K562 (cell line): Measurements from ENCODE around the gene AIMP2. TPM values are rescaled to one million over a fixed set of nuclear protein-coding genes. Genes with fewer than 3 reads are reported as not detected.
"Not testable (repeated sequence)": the region's sequence is repeated elsewhere in the genome, so short reads cannot be mapped to it uniquely, and the experiment has no call there.

Experiments used
- ATAC-seq: fragments of 200-7000 bp; cut with Tn5 transposase; 3 replicates; pipeline ENCODE4 v1.9.1; 2020; ENCODE audit warnings: moderate library complexity
- BruUV-seq: library from RNA; stranded (reverse); fragments of 400-500 nt; replicated peaks from 2 replicates; lab custom pipeline; 2021; lab: Mats Ljungman, UMichigan
- CTCF ChIA-PET: fragments of 300-600 bp; formaldehyde crosslinking; extraction: SDS; loops from one replicate; lab custom pipeline; 2021; ENCODE audit warnings: low intra/inter-chr PET ratio; lab: Yijun Ruan, JAX
- POLR2A ChIA-PET: fragments of 300-600, 350-650 bp; sonication (Branson Sonifier 250); formaldehyde crosslinking; extraction: SDS; loops from one replicate; lab custom pipeline; 2021; ENCODE audit warnings: antibody characterized with exemption, inconsistent platforms; lab: Yijun Ruan, JAX
- DNase-seq, 4 experiments: peaks; one replicate each; pipeline versions ENCODE4 v3.0.0 to v3.0.0-alpha.2; 2011 to 2018; ENCODE audit warnings: low spot score in 3 of 4, mixed read lengths in 3 of 4; ENCODE audit errors: extremely low read depth in 1 of 4
- FAIRE-seq: peaks from 2 replicates; lab custom pipeline; 2011; peaks lifted over from hg19 to GRCh38; lab: Jason Lieb, UNC
- H2AFZ ChIP-seq: 2 replicates; pipeline ENCODE4 v1.6.0; 2011; ENCODE audit warnings: low read depth, low read length, control low read depth, inconsistent platforms
- H3K27ac ChIP-seq: fragments of 200-600 bp; 3 replicates; pipeline ENCODE4 v1.8.0; 2011; ENCODE audit warnings: low read depth, mild to moderate bottlenecking, control low read depth, inconsistent platforms, low read length, moderate library complexity, mixed read lengths; ENCODE audit errors: extremely low read depth
- H3K27me3 ChIP-seq, 2 experiments: fragments of 300-600 bp in 1 of 2; 2 replicates in 1 of 2; 3 replicates in 1 of 2; pipeline versions ENCODE4 v1.6.0 to v1.8.0; 2011; ENCODE audit warnings: inconsistent platforms in 2 of 2, low read length in 2 of 2, mild to moderate bottlenecking in 1 of 2, mixed read lengths in 1 of 2, moderate library complexity in 1 of 2; ENCODE audit not compliant: control insufficient read depth in 2 of 2, insufficient read depth in 2 of 2
- H3K36me3 ChIP-seq: fragments of 300-600 bp; 3 replicates; pipeline ENCODE4 v1.8.0; 2011; ENCODE audit warnings: mild to moderate bottlenecking, low read length, inconsistent platforms; ENCODE audit not compliant: control insufficient read depth, insufficient read depth
- H3K4me1 ChIP-seq, 2 experiments: fragments of 200-600 bp in 1 of 2; replicated peaks in 1 of 2; 2 replicates in 1 of 2; 3 replicates in 1 of 2; pipeline versions ENCODE4 v1.5.1 to v1.8.0; 2011; ENCODE audit warnings: inconsistent platforms in 2 of 2, low read length in 2 of 2, mild to moderate bottlenecking in 1 of 2, mixed read lengths in 1 of 2, moderate library complexity in 1 of 2; ENCODE audit not compliant: control insufficient read depth in 2 of 2, insufficient read depth in 2 of 2
- H3K4me2 ChIP-seq: 2 replicates; pipeline ENCODE4 v1.6.1; 2011; ENCODE audit warnings: low read length, control low read depth, inconsistent platforms, mixed read lengths; ENCODE audit not compliant: insufficient read depth
- H3K4me3 ChIP-seq: fragments of 200-600 bp; sonication (generic), shearing (Covaris generic); 2 replicates; pipeline ENCODE4 v1.5.1; 2016; ENCODE audit warnings: control low read depth, inconsistent platforms
- H3K79me2 ChIP-seq: fragments of 200-600 bp; 3 replicates; pipeline ENCODE4 v1.8.0; 2011; ENCODE audit warnings: low read length, inconsistent platforms; ENCODE audit not compliant: control insufficient read depth, insufficient read depth
- H3K9ac ChIP-seq, 2 experiments: 2 replicates each; pipeline versions ENCODE4 v1.6.0 to v1.6.1; 2011; ENCODE audit warnings: low read depth in 2 of 2, low read length in 2 of 2, control low read depth in 1 of 2, inconsistent platforms in 1 of 2, mild to moderate bottlenecking in 1 of 2, mixed read lengths in 1 of 2; ENCODE audit not compliant: insufficient read depth in 1 of 2
- H3K9me1 ChIP-seq: one replicate; pipeline ENCODE4 v1.6.0; 2011; ENCODE audit warnings: inconsistent platforms, mild to moderate bottlenecking, low read length, moderate library complexity; ENCODE audit not compliant: control insufficient read depth, insufficient read depth
- H3K9me3 ChIP-seq: replicated peaks from 2 replicates; pipeline ENCODE4 v1.5.1; 2011; ENCODE audit warnings: low read depth, low read length, inconsistent platforms; ENCODE audit not compliant: control insufficient read depth, insufficient read depth
- H4K20me1 ChIP-seq: replicated peaks from 2 replicates; pipeline ENCODE4 v1.6.1; 2011; ENCODE audit warnings: low read length, inconsistent platforms, mixed read lengths; ENCODE audit not compliant: control insufficient read depth, insufficient read depth
- BDP1 ChIP-seq: IDR thresholded peaks from 3 replicates; pipeline ENCODE4 v1.6.1; 2011; ENCODE audit not compliant: insufficient read length, insufficient read depth
- CHD1 ChIP-seq: fragments of 200-600 bp; sonication (generic); IDR thresholded peaks from one replicate; pipeline ENCODE4 v1.6.1; 2012; ENCODE audit warnings: mild to moderate bottlenecking, moderate library complexity, low read length, inconsistent platforms
- HDAC2 ChIP-seq: fragments of 450-650 bp; IDR thresholded peaks from 2 replicates; pipeline ENCODE4 v1.6.1; 2016; ENCODE audit warnings: mild to moderate bottlenecking
- ILK ChIP-seq: fragments of 450-650 bp; IDR thresholded peaks from 2 replicates; pipeline ENCODE4 v1.6.1; 2016; ENCODE audit warnings: missing genetic modification characterization, low read depth, mild to moderate bottlenecking, missing compliant biosample characterization, moderate library complexity, borderline replicate concordance
- KDM1A ChIP-seq, 2 experiments: fragments of 450-650 bp; IDR thresholded peaks; 2 replicates each; pipeline ENCODE4 v1.6.1; 2016; ENCODE audit warnings: mild to moderate bottlenecking in 2 of 2
- LCOR ChIP-seq: sonication (generic); formaldehyde crosslinking; IDR thresholded peaks from 2 replicates; pipeline ENCODE4 v1.8.0; 2022; ENCODE audit warnings: mild to moderate bottlenecking, missing genetic modification reagents
- RAD21 ChIP-seq, 2 experiments: fragments of 250-450 bp in 1 of 2; fragments of 450-650 bp in 1 of 2; sonication (Bioruptor Pico) in 1 of 2; formaldehyde crosslinking in 1 of 2; IDR thresholded peaks in 1 of 2; conservative IDR thresholded peaks in 1 of 2; 2 replicates each; pipeline versions ENCODE4 v1.4.0 to v1.8.0; 2020 to 2022; ENCODE audit warnings: mild to moderate bottlenecking in 2 of 2, moderate library complexity in 1 of 2
- RFX5 ChIP-seq: IDR thresholded peaks from 2 replicates; pipeline ENCODE4 v1.6.1; 2011; ENCODE audit warnings: low read depth, mild to moderate bottlenecking, improper control_type of control experiment, low read length
- TEAD2 ChIP-seq: fragments of 450-650 bp; IDR thresholded peaks from 2 replicates; pipeline ENCODE4 v1.6.1; 2016; ENCODE audit warnings: missing genetic modification characterization, control low read depth, missing compliant biosample characterization
- TEAD4 ChIP-seq, 2 experiments: sonication (generic) in 1 of 2; formaldehyde crosslinking in 1 of 2; IDR thresholded peaks; 2 replicates each; pipeline versions ENCODE4 v1.6.1 to v1.8.0; 2012 to 2022; ENCODE audit warnings: borderline replicate concordance in 1 of 2, inconsistent platforms in 1 of 2, low read length in 1 of 2, mild to moderate bottlenecking in 1 of 2, missing genetic modification reagents in 1 of 2
- ZC3H8 ChIP-seq: fragments of 450-650 bp; IDR thresholded peaks from 2 replicates; pipeline ENCODE4 v1.6.1; 2017
- ZFP30 ChIP-seq: fragments of 250-450 bp; sonication (Bioruptor Pico); IDR thresholded peaks from 2 replicates; pipeline ENCODE4 v1.8.0; 2022; ENCODE audit warnings: moderate library complexity, mild to moderate bottlenecking, inconsistent platforms, borderline replicate concordance
- ZNF197 ChIP-seq: fragments of 200-800 bp; sonication (Bioruptor generic); IDR thresholded peaks from 2 replicates; pipeline ENCODE4 v1.6.1; 2016; ENCODE audit warnings: low read depth, missing genetic modification characterization, missing compliant biosample characterization
- ZNF311 ChIP-seq: fragments of 250-450 bp; sonication (Bioruptor Pico); IDR thresholded peaks from 2 replicates; pipeline ENCODE4 v1.4.0; 2020; ENCODE audit warnings: mild to moderate bottlenecking, moderate library complexity
- ZNF408 ChIP-seq: fragments of 250-450 bp; sonication (Bioruptor Pico); IDR thresholded peaks from 2 replicates; pipeline ENCODE4 v1.4.0; 2020; ENCODE audit warnings: low read depth, mild to moderate bottlenecking, moderate library complexity
- ZNF431 ChIP-seq: sonication (generic); formaldehyde crosslinking; IDR thresholded peaks from 2 replicates; pipeline ENCODE4 v1.8.0; 2022; ENCODE audit warnings: mild to moderate bottlenecking, missing genetic modification reagents
- ZNF507 ChIP-seq: conservative IDR thresholded peaks from 2 replicates; pipeline ENCODE4 v1.6.1; 2017; ENCODE audit warnings: missing genetic modification characterization, missing compliant biosample characterization
- ZNF586 ChIP-seq: fragments of 450-650 bp; formaldehyde crosslinking; conservative IDR thresholded peaks from 2 replicates; pipeline ENCODE4 v1.4.0; 2020; ENCODE audit warnings: mild to moderate bottlenecking, moderate library complexity
- ZSCAN32 ChIP-seq: fragments of 450-650 bp; formaldehyde crosslinking; IDR thresholded peaks from 2 replicates; pipeline ENCODE4 v1.4.0; 2020; ENCODE audit warnings: mild to moderate bottlenecking, moderate library complexity
- WGBS: fragments of 100-300 bp; shearing (Covaris generic); methylation state at CpG from one replicate; pipeline ENCODE4 v1.1.6; 2016; ENCODE audit warnings: low coverage, mixed read lengths; ENCODE audit not compliant: insufficient coverage; ENCODE audit errors: missing lambda C conversion rate; 5-methylcytosine and 5-hydroxymethylcytosine counted together
- in situ Hi-C: fragments of 300-500 bp; cut with MboI; formaldehyde crosslinking; loops from 4 replicates; pipeline ENCODE4 v1.15.0; 2018; ENCODE audit warnings: inconsistent platforms, mixed read lengths
- intact Hi-C: fragments of 100-400 bp; cut with micrococcal nuclease; formaldehyde crosslinking; loops from 2 replicates; pipeline ENCODE4 v1.14.2; 2022
- polyA plus RNA-seq, 8 experiments: library from polyadenylated mRNA; depleted of rRNA in 4 of 8; stranded (reverse) in 5 of 8; unstranded in 3 of 8; fragments of >200 nt; fragmentation: Nextera tagmentation in 2 of 8; fragmentation: Illumina TruSeq in 1 of 8; extraction: Ambion mirVana in 2 of 8; extraction: Trizol in 1 of 8; gene quantifications; 2 replicates each; pipeline versions ENCODE4 v1.2.1 to v1.2.3, GENCODE V29; 2011 to 2014; ENCODE audit warnings: inconsistent platforms in 1 of 8, missing spikeins in 1 of 8
- total RNA-seq, 7 experiments: library from RNA; depleted of rRNA in 6 of 7; stranded (reverse); fragments of >200 nt in 6 of 7; fragmentation: Illumina TruSeq in 2 of 7; extraction: Trizol in 2 of 7; gene quantifications; 2 replicates each; pipeline versions ENCODE4 v1.2.1 to v1.2.3, GENCODE V29; 2011 to 2021; ENCODE audit warnings: low replicate concordance in 1 of 7

AIMP2 gene
- total and polyA plus RNA-seq, 9 of the 15 experiments (the other 6 are each of a cell fraction or from before 2014, with no cell fraction given) = 47.5 to 84.9 (median 63.5) TPM

GRCh38 chr7:6049780-6050179 is 40.7 kb downstream of the AIMP2 start:
- H3K4me1 ChIP-seq = no peaks in the 10 kb centered on the region; a peak in 1 of 5 replicates
- intact Hi-C loops = no loop called here
- DNase-seq = no peak
- H3K9me1 ChIP-seq = no peaks in the 10 kb centered on the region
- no peak for FAIRE-seq
- BruUV-seq = no TSS peak
- H4K20me1 ChIP-seq = peaks cover 2% of the 10 kb centered on the region; the same call in 1 of the 2 replicates
- H3K79me2 ChIP-seq = peaks cover 28% of the 10 kb centered on the region
- no peak overlapping the region for H3K4me2 ChIP-seq
- H3K9ac ChIP-seq = no peak overlapping the region
- no peaks in the 10 kb centered on the region for H3K27me3 ChIP-seq
- no peak overlapping the region for H3K27ac ChIP-seq
- in situ Hi-C loops = no loop called here
- no peak overlapping the region for H3K4me3 ChIP-seq
- CTCF ChIA-PET = no interaction called here
- no peaks in the 10 kb centered on the region for H3K9me3 ChIP-seq
- H2AFZ ChIP-seq = no peak overlapping the region
- TF ChIP-seq BDP1 = no peak
- TF ChIP-seq TEAD4 (IDR thresholded peaks at IDR 0.05; ENCODE audit: low read length) = no peak
- no peak for TF ChIP-seq TEAD4 (CRISPR knock-in tag; IDR thresholded peaks at IDR 0.05; ENCODE audit: borderline replicate concordance)
- no peak for TF ChIP-seq ZSCAN32 (CRISPR knock-in tag)
- TF ChIP-seq HDAC2 = no peak
- TF ChIP-seq KDM1A (IDR thresholded peaks at IDR 0.05) = no peak
- no peak for TF ChIP-seq ZFP30 (CRISPR knock-in tag)
- TF ChIP-seq ZC3H8 = no peak
- TF ChIP-seq TEAD2 (tag) = no peak
- no peak for TF ChIP-seq ZNF507
- no peak for TF ChIP-seq LCOR (CRISPR knock-in tag)
- no peak for TF ChIP-seq ZNF431 (CRISPR knock-in tag)
- no peak for TF ChIP-seq ZNF197 (CRISPR knock-in tag)
- TF ChIP-seq ZNF586 (CRISPR knock-in tag) = no peak
- TF ChIP-seq ZNF408 = no peak
- TF ChIP-seq CHD1 = no peak
- no peak for TF ChIP-seq ZNF311 (CRISPR knock-in tag)
- no peak for TF ChIP-seq RFX5
- TF ChIP-seq RAD21 (CRISPR knock-in tag; conservative IDR thresholded peaks at IDR 0.05 in 1 of 2, IDR thresholded peaks at IDR 0.05 in 1 of 2) = no peak
- TF ChIP-seq ILK (tag) = no peak
- H3K36me3 ChIP-seq = peaks cover 68% of the 10 kb centered on the region
- POLR2A ChIA-PET = interaction anchor here (0.6 kb wide), 1 partner anchor 9 kb away, joined by 3 read pairs; no protein-coding TSS in a partner anchor
- 79% methylated on average over 4 of the region's 4 CpGs for WGBS
- no peak for ATAC-seq

- DNase-seq, H4K20me1 ChIP-seq, H3K9me3 ChIP-seq, H3K27me3 ChIP-seq, BruUV-seq, H3K4me3 ChIP-seq, in situ Hi-C loops, H3K9ac ChIP-seq, H3K4me2 ChIP-seq, H2AFZ ChIP-seq, FAIRE-seq, CTCF ChIA-PET, H3K4me1 ChIP-seq, H3K9me1 ChIP-seq, H3K27ac ChIP-seq, intact Hi-C loops, ATAC-seq, POLR2A ChIA-PET: not testable (repeated sequence)
- peaks cover 65% of the 10 kb centered on the region for H3K36me3 ChIP-seq
- WGBS = 97% methylated on average over 9 of the region's 9 CpGs
- H3K79me2 ChIP-seq = peaks cover 42% of the 10 kb centered on the region
Measured at GRCh38 chr7:6051185-6051584, 42.1 kb downstream of the AIMP2 start.
